ENCODE data around the gene SLC22A2.
"Not testable (repeated sequence)": the region's sequence is repeated elsewhere in the genome, so short reads cannot be mapped to it uniquely, and the experiment has no call there.

The SLC22A2 gene

DNA sequence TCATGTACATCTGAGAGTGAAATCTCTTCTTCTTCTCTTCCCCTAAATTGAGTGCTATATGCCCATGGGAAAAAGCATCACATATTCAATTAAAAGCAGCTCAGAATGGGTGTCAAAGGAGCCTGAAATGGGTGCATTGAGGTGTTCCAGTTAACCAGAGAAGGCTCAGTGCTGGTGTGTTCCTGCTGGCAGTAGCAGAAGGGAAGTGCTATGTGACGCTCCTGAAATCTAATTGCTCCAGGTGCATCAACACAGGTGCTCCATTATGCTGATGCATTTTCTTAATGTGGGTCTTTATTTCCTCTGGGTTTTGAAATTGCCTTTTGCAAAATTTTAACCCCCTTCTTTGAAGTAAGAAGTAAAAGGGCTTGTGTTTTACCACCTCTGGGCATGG, 17.9 kb downstream of the SLC22A2 start:
- no peak for DNase-seq

DNA sequence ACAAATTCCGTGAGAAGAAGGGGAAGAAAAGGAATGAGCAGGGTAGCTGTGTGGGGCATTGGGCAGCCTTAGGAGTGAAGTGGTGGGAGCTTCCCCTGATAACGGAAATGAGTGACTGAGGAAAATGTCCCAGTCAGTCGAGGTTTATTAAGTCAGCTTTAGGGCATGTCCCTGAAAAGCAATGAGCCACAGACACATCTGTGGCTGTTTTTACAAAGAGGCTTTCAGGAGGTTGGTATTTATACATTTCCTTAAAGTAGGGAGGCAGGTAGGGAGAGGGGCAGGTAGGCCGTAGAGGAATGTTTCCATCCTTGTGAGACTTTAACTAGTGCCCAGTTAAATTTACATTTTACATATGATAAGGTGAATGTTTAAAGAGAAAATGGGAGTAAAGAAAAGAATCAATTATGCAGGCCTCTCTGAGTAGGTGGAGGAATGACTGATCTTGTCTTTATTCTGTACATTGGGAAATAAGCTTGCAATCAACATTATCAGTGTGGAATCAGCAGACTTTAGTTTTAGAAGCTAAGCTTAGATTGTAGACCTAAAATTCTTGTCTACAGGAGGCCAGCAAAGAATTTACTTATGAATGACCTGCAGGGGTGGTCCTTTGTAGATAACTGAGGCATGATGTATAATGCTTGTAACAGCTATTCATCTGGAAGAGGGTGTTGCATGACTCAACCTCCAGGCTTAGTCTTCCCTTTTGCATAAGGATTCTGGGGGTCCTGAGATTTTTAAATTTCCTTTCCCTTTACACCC, 18.5 kb downstream of the SLC22A2 start:
- no peak for DNase-seq

DNA sequence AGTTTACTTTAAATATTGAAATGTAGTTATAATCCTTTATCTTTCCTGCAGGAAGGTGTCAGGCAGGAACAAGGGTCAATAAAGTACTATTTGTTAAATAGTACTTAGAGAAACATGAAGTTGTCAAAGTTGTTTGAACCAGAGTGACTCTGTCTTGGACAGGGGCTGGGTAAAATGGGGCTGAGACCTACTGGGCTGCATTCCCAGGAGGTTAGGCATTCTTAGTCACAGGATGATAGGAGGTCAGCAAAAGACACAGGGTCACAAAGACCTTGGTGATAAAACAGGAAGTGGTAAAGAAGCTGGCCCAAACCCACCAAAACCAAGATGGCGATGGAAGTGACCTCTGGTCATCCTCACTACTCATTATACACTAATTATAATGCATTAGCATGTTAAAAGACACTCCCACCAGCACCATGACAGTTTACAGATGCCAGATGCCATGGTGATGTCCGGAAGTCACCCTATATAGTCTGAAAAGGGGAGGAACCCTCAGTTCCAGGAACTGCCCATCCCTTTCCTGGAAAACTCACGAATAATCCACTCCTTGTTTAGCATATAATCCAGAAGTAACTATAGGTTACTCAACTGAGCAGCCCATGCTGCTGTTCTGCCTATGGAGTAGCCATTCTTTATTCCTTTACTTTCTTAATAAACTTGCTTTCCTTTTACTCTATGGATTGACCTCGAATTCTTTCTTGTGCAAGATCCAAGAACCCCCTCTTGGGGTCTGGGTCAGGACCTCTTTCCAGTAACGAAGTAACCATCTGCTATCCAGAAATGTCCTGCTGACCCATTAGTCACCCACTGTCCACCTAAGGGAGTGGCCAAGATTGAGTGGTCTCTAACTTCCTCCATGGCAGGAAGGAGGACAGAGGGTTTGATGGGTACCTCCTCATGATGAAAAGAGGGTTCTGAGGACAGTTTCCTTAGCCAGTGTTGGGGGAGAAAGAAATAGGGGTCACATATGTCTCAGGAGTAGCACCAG, 19.6 kb downstream of the SLC22A2 start:
- DNase-seq = peak; percentile 74

GRCh38 chr6:160238278-160238711, 20.3 kb downstream of the SLC22A2 start:
- peak; percentile 89 for DNase-seq

GRCh38 chr6:160237597-160238275, 20.9 kb downstream of the SLC22A2 start:
- DNase-seq = peak; percentile 83

- DNase-seq = not testable (repeated sequence)
Observed at GRCh38 chr6:160236235-160236872, 22.3 kb downstream of the SLC22A2 start.

DNA sequence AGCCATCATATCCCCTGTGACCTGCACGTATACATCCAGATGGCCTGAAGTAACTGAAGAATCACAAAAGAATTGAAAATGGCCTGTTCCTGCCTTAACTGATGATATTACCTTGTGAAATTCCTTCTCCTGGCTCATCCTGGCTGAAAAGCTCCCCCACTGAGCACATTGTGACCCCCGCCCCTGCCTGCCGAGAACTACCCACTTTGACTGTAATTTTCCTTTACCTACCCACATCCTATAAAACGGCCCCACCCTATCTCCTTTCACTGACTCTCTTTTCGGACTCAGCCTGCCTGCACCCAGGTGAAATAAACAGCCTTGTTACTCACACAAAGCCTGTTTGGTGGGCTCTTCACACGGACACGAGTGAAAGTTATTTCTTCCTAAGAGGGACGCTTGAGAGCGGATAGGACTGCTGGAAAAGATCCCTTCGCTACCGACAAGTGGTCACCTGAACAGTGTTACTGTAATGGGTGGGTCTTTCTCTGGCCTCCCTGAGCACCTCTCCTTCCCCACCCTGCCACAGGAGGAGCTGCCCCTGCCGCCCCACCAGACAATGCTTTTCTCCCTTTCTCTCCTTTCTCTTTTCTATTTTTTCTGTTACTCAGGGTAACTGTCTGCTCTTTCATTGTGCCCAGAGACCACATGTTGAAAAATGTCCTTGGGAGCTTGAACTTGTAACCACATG, 24.5 kb downstream of the SLC22A2 start:
- DNase-seq = not testable (repeated sequence)

DNA sequence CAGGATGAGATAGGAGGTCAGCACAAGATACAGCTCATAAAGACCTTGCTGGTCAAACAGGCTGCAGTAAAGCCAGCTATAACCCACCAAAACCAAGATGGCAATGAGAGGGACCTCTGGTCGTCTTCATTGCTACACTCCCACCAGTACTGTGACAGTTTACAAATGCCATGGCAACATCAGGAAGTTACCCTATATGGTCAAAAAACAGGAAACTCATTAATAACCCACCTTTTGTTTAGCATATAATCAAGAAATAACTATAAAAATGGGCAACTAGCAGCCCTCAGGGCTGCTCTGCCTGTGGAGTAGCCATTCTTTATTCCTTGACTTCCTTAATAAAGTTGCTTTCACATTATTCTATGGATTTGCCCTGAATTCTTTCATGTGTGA, 30.9 kb downstream of the SLC22A2 start:
- no peak for DNase-seq

DNA sequence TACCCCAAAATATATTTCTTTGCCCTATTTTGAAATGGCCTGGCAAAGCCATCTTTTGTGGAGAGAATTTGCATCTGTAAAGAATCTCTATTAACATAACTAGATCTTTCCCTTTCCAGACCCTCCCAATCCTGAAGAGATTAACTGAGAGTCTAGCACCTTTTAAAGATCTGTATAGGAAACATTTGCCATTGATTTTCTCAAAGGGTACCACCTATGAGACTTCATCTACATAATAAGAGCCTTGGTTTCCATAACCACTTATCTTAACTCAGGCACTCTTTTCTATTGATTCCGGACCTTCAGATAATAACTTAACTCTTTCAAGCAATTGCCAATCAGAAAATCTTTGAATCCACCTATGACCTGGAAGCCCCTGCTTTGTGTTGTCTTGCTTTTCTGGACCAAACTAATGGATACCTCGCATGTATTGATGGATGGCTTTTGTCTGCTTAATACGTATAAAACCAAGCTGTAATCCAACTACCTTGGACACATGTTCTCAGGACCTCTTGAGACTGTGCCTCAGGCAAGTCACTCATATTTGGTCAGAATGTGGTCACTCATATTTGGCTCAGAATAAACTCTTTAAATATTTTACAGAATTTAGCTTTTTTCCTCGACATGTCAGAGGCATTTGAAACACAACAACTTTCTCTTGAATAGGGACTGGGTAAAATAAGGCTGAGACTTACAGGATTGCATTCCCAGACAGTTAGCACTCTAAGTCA, 31.4 kb downstream of the SLC22A2 start:
- no peak for DNase-seq

DNA sequence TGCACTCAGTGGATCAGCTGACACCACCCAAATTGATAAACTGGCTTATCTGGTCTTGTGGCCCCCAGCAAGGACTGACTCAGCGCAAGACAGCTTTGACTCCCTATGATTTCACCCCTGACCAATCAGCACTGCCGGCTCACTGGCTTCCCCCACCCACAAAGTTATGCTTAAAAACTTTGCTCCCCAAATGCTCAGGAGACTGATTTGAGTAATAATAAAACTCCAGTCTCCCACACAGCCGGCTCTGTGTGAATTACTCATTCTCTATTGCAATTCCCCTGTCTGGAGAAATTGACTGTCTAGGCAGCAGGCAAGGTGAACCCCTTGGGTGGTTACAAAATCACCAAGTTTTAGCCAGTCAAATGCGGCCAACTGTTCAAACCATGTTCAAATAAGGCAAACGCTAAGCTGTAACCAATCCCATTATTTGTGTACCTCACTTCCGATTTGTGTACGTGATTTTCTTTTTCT, 32.5 kb downstream of the SLC22A2 start:
- DNase-seq = no peak

- DNase-seq = no peak
Observed at GRCh38 chr6:160224639-160225237, 33.9 kb downstream of the SLC22A2 start.

DNA sequence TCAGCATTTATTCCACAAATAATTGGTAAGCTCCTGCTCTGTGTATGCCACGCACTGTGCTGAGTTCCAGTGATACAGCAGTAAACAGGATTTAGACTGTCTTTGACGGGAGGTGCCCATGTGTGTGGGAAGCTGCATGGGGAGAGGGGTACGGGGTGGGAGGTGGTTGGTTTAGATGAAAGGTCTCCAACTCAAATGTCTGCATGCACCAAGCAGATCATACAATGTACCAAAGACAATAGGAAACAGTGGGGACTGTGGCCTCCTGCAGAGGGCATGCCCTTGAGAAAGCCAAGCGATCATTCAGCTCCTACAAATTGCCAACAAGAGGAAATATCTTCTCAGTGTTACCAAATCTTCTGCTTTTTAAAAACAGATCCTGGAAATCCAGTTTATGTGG, 36.1 kb downstream of the SLC22A2 start:
- DNase-seq = no peak

- no peak for DNase-seq
Observed at GRCh38 chr6:160221918-160222317, 36.7 kb downstream of the SLC22A2 start.

DNA sequence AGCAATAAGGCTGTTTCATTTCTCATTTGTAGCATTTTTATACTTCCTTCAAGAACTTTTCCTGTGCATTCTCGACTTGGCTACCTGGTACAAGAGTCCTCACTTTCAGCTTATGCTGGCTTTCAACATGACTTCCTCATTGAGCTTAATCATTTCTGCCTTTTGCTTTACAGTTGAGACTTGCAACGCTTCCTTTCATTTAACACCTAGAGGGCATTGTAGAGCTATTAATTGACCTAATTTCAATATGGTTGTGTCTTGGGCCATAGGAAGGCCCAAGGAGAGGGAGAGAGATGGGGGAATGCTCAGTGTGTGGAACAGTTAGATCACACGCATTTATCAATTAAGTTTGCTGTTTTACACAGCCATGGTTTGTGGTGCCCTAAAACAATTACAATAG, 37.2 kb downstream of the SLC22A2 start:
- DNase-seq = peak; percentile 76

DNA sequence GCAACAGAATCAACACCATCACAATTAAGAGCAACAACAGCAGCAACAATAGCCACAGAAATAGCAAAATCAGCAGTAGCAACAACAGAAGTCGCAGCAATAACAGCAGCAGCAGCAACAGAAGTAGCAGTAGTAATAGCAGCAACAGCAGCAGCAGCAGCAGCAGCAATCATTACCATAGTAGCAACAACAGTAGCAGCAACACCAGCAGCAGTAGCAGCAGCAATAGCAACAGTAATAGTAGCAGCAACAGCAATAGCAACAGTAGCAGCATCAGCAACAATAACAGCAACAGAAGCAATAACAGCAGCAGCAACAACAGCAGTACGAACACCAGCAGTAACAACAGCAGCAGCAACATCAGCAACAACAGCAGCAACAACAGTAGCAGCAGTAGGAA, 39.8 kb downstream of the SLC22A2 start:
- no peak for DNase-seq

GRCh38 chr6:160217863-160218262, 40.8 kb downstream of the SLC22A2 start:
- DNase-seq = no peak

DNA sequence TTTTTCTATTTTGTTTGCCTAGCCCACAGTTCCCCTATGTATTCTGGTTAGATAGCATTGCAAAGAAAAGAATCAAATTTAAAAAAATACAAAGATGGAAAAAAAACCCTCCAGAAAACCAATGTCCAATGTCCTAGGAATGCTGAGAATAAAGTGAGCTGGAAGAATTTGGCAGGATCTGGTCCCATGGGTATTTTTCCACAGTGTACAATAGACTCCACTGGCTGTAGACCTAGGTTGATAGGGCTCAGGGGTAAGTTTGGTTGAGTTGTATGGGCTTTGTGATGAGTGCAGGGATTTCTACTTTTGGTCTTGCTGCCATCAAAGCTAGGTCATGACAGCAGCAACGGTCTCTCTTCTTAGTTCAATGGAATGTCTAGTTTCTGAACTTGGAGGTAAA, 41.5 kb downstream of the SLC22A2 start:
- no peak for DNase-seq

DNA sequence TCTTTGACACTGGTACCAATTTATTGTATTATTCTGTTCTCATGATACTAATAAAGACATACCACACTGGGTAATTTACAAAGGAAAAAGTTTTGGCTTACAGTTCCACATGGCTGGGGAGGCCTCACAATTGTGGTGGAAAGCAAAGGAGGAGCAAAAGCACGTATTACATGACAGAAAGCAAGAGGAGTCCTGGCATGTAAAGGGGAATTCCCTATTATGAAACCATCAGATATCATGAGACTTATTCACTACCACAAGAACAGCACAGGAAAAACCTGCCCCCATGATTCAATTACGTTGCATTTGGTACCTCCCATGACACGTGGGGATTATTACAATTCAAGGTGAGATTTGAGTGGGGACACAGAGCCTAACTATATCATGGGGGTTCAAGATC, 43.4 kb downstream of the SLC22A2 start:
- no peak for DNase-seq

GRCh38 chr6:160207618-160208017, 51.0 kb downstream of the SLC22A2 start:
- DNase-seq = no peak

DNA sequence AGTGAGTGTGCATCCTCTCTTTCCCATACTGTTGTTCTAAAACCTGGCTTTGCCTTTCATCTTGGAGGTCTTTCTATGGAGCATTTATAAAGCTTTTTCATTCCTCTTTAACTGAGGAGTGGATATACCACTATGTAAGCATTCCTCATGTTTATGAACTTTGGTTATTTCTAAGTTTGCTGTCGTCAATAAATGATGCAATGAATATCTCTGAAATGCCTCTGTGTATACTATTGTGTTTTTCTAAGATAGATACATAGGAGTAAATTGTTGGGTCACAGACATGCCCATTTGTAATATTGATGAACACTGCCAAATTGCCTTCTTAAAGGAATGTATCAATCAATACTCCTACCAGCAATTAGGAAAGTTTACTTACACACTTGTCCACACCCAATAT, 53.9 kb downstream of the SLC22A2 start:
- DNase-seq = no peak

GRCh38 chr6:160203953-160204352, 54.7 kb downstream of the SLC22A2 start:
- no peak for DNase-seq

Measured in kidney glomerular epithelial cell (primary cell).